Spleen (tissue), 11 donors: ENCODE measurements around the gene ACTR5. TPM values are rescaled to one million over a fixed set of nuclear protein-coding genes. Genes with fewer than 3 reads are reported as not detected.

ENCODE experiments used
- DNase-seq: peaks from one replicate; pipeline ENCODE4 v3.0.0-alpha.2; 2020
- H3K27ac ChIP-seq, 8 donors: fragments of 200-600 bp; sonication (generic) in 7 of 8; 1 replicate in 4 of 8; 2 replicates in 4 of 8; pipeline versions ENCODE4 v1.5.0 to v1.8.0; 2016 to 2021; ENCODE audit warnings: inconsistent platforms in 4 of 8, mild to moderate bottlenecking in 4 of 8, moderate library complexity in 1 of 8
- H3K27me3 ChIP-seq, 7 donors: fragments of 200-600 bp; sonication (generic) in 6 of 7; replicated peaks in 1 of 7; 1 replicate in 4 of 7; 2 replicates in 3 of 7; pipeline versions ENCODE4 v1.5.0 to v1.8.0; 2016 to 2021; ENCODE audit warnings: inconsistent platforms in 3 of 7, mild to moderate bottlenecking in 1 of 7
- H3K36me3 ChIP-seq, 6 donors: fragments of 200-600 bp; sonication (generic) in 5 of 6; 1 replicate in 4 of 6; 2 replicates in 2 of 6; pipeline versions ENCODE4 v1.5.0 to v1.8.0; 2016 to 2021; ENCODE audit warnings: inconsistent platforms in 2 of 6
- H3K4me1 ChIP-seq, 6 donors: fragments of 200-600 bp; sonication (generic) in 5 of 6; 1 replicate in 3 of 6; 2 replicates in 3 of 6; pipeline versions ENCODE4 v1.5.0 to v1.8.0; 2016 to 2021; ENCODE audit warnings: inconsistent platforms in 3 of 6
- H3K4me3 ChIP-seq, 8 donors: fragments of 200-600 bp; sonication (generic) in 7 of 8; 1 replicate in 4 of 8; 2 replicates in 4 of 8; pipeline versions ENCODE4 v1.5.0 to v1.8.0; 2016 to 2021; ENCODE audit warnings: inconsistent platforms in 4 of 8, mild to moderate bottlenecking in 4 of 8, moderate library complexity in 2 of 8
- H3K9me3 ChIP-seq, 8 donors: fragments of 200-600 bp; sonication (generic) in 7 of 8; 1 replicate in 4 of 8; 2 replicates in 4 of 8; pipeline versions ENCODE4 v1.5.0 to v1.8.0; 2016 to 2021; ENCODE audit warnings: inconsistent platforms in 4 of 8
- POLR2A ChIP-seq, 3 donors: fragments of 450-650 bp; IDR thresholded peaks; one replicate each; pipeline ENCODE4 v1.5.1; 2017; ENCODE audit warnings: antibody characterized with exemption in 3 of 3, mild to moderate bottlenecking in 1 of 3
- POLR2AphosphoS5 ChIP-seq, 3 donors: sonication (generic); formaldehyde crosslinking; IDR thresholded peaks; one replicate each; pipeline ENCODE4 v1.5.1; 2017; ENCODE audit warnings: antibody characterized with exemption in 3 of 3
- WGBS, 5 donors: extraction: QIAGEN DNeasy Blood & Tissue Kit in 3 of 5; methylation state at CpG; one replicate each; pipeline versions ENCODE4 v1.1.5 to v1.1.7; 2013 to 2018; 5-methylcytosine and 5-hydroxymethylcytosine counted together
- intact Hi-C: fragments of 100-400 bp; cut with DNase I; formaldehyde crosslinking; loops from one replicate; pipeline ENCODE4 v1.15.0; 2023; ENCODE audit warnings: low total_unique reads
- polyA plus RNA-seq, 3 donors: library from polyadenylated mRNA; stranded (reverse); fragments of 200-250 nt; gene quantifications; one replicate each; pipeline ENCODE4 v1.2.1, GENCODE V29; 2013
- total RNA-seq, 7 donors: library from RNA; depleted of rRNA in 3 of 7; stranded (reverse); fragments of >200 nt in 3 of 7; fragmentation: NEBNext Ultra II Directional in 4 of 7; extraction: Animal tissue kit (Norgen Biotek cat#: 25700) in 4 of 7; gene quantifications; one replicate each; pipeline versions ENCODE4 v1.1.0 to v1.2.1, GENCODE V29; 2016 to 2021
- TF ChIP-seq, protein P1 (sequence below), 11 experiments: fragments of 200-600 bp in 7 of 11; fragments of 450-650 bp in 4 of 11; sonication (generic) in 4 of 11; IDR thresholded peaks in 8 of 11; conservative IDR thresholded peaks in 3 of 11; 1 replicate in 7 of 11; 2 replicates in 4 of 11; pipeline versions ENCODE4 v1.4.0 to v1.8.0; 2016 to 2021; ENCODE audit warnings: antibody characterized with exemption in 11 of 11, inconsistent platforms in 4 of 11, mild to moderate bottlenecking in 1 of 11
- donor health status: healthy with polysubstance abuse.
- donor health status: DM: no; HTN: no; CAD: no; lungs with moderate emphysema.
- donor health status: DM: no; HTN: no; CAD: no.
- donor health status: Bipolar disorder and iron deficiency.
- donor health status: healthy.
- donor health status: DM: no; HTN: no; CAD: no.
- donor health status: DM: yes; HTN: yes; CAD: no.

The ACTR5 gene
- total and polyA plus RNA-seq, 10 donors = 5.6 to 12.8 (median 9.5) TPM

DNA sequence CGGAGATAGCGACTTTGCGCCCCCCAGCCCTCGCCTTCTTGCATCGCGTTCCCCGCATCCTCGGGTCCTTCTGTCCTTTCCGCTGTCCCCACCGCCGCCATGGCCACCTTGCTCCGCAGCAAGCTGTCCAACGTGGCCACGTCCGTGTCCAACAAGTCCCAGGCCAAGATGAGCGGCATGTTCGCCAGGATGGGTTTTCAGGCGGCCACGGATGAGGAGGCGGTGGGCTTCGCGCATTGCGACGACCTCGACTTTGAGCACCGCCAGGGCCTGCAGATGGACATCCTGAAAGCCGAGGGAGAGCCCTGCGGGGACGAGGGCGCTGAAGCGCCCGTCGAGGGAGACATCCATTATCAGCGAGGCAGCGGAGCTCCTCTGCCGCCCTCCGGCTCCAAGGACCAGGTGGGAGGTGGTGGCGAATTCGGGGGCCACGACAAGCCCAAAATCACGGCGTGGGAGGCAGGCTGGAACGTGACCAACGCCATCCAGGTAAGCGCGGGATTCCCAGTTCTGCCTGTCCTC lies 23.6 kb upstream of the ACTR5 start:
- H3K36me3 ChIP-seq = no peaks in the 10 kb centered on the region
- no peak for DNase-seq
- H3K27ac ChIP-seq = no peak overlapping the region
- peak overlapping the region in 4 of 8 donors; percentile 2 to 44 (median 11) for H3K4me3 ChIP-seq
- no peak for TF ChIP-seq POLR2A (IDR thresholded peaks at IDR 0.05)
- no peak for TF ChIP-seq POLR2AphosphoS5 (IDR thresholded peaks at IDR 0.05)
- TF ChIP-seq, protein P1, sequence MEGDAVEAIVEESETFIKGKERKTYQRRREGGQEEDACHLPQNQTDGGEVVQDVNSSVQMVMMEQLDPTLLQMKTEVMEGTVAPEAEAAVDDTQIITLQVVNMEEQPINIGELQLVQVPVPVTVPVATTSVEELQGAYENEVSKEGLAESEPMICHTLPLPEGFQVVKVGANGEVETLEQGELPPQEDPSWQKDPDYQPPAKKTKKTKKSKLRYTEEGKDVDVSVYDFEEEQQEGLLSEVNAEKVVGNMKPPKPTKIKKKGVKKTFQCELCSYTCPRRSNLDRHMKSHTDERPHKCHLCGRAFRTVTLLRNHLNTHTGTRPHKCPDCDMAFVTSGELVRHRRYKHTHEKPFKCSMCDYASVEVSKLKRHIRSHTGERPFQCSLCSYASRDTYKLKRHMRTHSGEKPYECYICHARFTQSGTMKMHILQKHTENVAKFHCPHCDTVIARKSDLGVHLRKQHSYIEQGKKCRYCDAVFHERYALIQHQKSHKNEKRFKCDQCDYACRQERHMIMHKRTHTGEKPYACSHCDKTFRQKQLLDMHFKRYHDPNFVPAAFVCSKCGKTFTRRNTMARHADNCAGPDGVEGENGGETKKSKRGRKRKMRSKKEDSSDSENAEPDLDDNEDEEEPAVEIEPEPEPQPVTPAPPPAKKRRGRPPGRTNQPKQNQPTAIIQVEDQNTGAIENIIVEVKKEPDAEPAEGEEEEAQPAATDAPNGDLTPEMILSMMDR (IDR thresholded peaks at IDR 0.05 in 8 of 11, conservative IDR thresholded peaks at IDR 0.05 in 3 of 11) = no peak
- intact Hi-C loops = no loop called here
- H3K4me1 ChIP-seq = peaks cover 7 to 74% (median 62%) of the 10 kb centered on the region in 6 donors
- H3K9me3 ChIP-seq = peaks cover 0 to 14% (median 0%) of the 10 kb centered on the region in 8 donors
- 5 to 10% (median 7%) methylated on average over 30 to 46 of the region's 46 CpGs for WGBS, 5 donors
- H3K27me3 ChIP-seq = peaks cover 41 to 100% (median 92%) of the 10 kb centered on the region in 7 donors

GRCh38 chr20:38725148-38725901 lies 22.9 kb upstream of the ACTR5 start:
- Histone ChIP-seq H3K27me3 (peaks cover 47 to 100% (median 92%) of the 10 kb centered on the region in 7 donors), H3K4me3 (peak overlapping the region in 1 of 8 donors; percentile 44), H3K4me1 (peaks cover 7 to 80% (median 66%) of the 10 kb centered on the region in 6 donors), H3K9me3 (peaks cover 0 to 14% (median 0%) of the 10 kb centered on the region in 8 donors), H3K36me3 (no peaks in the 10 kb centered on the region), H3K27ac (no peak overlapping the region)
- intact Hi-C loops = no loop called here
- no peak for TF ChIP-seq POLR2A (IDR thresholded peaks at IDR 0.05)
- TF ChIP-seq, protein P1 (IDR thresholded peaks at IDR 0.05 in 8 of 11, conservative IDR thresholded peaks at IDR 0.05 in 3 of 11) = no peak
- TF ChIP-seq POLR2AphosphoS5 (IDR thresholded peaks at IDR 0.05) = no peak
- DNase-seq = no peak
- WGBS, 5 donors = 2 to 6% (median 5%) methylated on average over 31 to 35 of the region's 35 CpGs

DNA sequence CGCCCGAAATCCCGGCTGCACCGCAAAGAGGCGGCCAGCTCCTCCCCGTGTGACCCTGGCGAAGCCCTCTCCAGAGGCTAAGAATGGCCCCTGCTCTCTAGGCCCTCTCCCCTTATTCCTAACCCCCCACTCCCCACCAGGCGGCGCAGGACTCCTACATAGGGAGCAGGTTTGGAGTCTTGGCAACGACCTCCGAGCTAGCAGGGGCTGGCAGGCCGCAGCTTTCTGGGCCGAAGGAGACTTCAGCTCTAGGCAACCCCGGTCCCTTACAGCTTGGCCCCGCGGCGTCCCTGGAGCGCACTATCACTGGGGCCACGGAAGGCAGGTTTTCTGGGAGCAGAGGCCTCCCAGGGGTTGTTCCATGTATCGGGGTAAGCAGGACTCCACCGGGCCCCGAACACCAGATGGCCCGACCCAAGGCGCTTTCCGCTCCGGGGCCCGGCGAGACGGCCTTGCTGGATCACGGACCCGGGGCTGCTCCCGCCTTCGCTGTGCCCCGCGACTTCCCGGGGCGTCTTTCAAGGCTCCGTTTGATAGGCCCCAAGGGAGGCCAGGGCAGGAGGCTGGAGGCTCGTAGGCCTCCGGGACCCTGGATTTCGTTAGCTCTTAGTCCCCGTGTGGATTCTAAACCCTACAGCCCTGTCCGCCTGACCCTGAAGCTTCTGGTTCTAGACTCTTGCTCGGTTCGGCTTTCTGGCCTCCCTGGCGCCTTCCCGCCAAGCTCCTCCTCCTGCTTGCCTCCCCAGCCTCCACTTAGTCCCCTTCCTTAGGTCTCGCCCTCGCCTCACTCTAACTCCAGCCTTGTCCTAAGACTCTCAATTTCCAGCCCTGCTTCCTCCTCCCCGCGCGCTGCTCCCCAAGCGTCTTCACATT lies 22.1 kb upstream of the ACTR5 start:
- H3K4me1 ChIP-seq = peaks cover 11 to 88% (median 74%) of the 10 kb centered on the region in 6 donors
- 10 to 13% (median 12%) methylated on average over 35 to 53 of the region's 53 CpGs for whole genome bisulfite sequencing, 5 donors
- H3K27me3 ChIP-seq = peaks cover 47 to 100% (median 100%) of the 10 kb centered on the region in 7 donors
- peaks cover 0 to 14% (median 0%) of the 10 kb centered on the region in 8 donors for H3K9me3 ChIP-seq
- DNase-seq = no peak
- H3K27ac ChIP-seq = no peak overlapping the region
- H3K36me3 ChIP-seq = no peaks in the 10 kb centered on the region
- intact Hi-C loops = no loop called here
- no peak overlapping the region for H3K4me3 ChIP-seq
- TF ChIP-seq POLR2A (IDR thresholded peaks at IDR 0.05) (no peak), POLR2AphosphoS5 (IDR thresholded peaks at IDR 0.05) (no peak)
- TF ChIP-seq, protein P1 (IDR thresholded peaks at IDR 0.05 in 8 of 11, conservative IDR thresholded peaks at IDR 0.05 in 3 of 11) = peak in 8 of 11 experiments; percentile 13 to 47 (median 28)
